Transverse colon (tissue), 4 donors: ENCODE results near the gene HTRA1.

Experiments
- CTCF ChIP-seq, 5 experiments: fragments of 200-600 bp in 3 of 5; fragments of 450-650 bp in 2 of 5; sonication (generic) in 3 of 5; IDR thresholded peaks; 1 replicate in 2 of 5; 2 replicates in 3 of 5; pipeline ENCODE4 v1.5.1; 2016 to 2017; ENCODE audit warnings: antibody characterized with exemption in 5 of 5, inconsistent platforms in 3 of 5, mild to moderate bottlenecking in 2 of 5, moderate library complexity in 1 of 5
- EP300 ChIP-seq: sonication (generic); formaldehyde crosslinking; IDR thresholded peaks from one replicate; pipeline ENCODE4 v1.6.1; 2017; ENCODE audit warnings: antibody characterized with exemption, low read depth
- POLR2A ChIP-seq: fragments of 450-650 bp; IDR thresholded peaks from one replicate; pipeline ENCODE4 v1.6.1; 2016; ENCODE audit warnings: antibody characterized with exemption, mild to moderate bottlenecking, moderate library complexity
- POLR2AphosphoS5 ChIP-seq, 3 donors: sonication (generic); formaldehyde crosslinking; IDR thresholded peaks; one replicate each; pipeline ENCODE4 v1.6.1; 2016; ENCODE audit warnings: antibody characterized with exemption in 3 of 3

DNA sequence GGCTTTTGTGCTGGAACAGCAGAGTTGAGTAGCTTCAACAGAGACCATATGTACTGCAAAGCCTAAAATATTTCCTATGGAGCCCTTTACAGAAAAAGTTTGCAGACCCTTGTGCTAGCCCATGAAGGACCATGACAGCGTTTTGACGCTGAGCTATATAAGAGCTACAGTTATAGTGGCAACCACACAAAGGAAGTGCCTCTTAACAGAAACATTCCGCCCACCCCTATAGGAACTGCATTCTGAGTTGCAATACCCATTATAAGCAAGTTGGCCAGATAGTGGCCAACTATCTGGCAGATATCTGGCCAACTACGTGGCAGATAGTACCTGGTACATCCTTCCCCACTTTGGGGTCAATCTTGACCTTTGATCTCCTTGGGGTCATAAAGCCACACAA lies 51.7 kb downstream of the HTRA1 start:
- TF ChIP-seq POLR2A (no peak), CTCF (IDR thresholded peaks at IDR 0.05) (no peak), POLR2AphosphoS5 (IDR thresholded peaks at IDR 0.05) (no peak), EP300 (no peak)
